HG03342 (cell line): Measurements from ENCODE around the gene MACIR.

Experiments used
- ATAC-seq: cut with Tn5 transposase; IDR thresholded peaks from one replicate; pipeline ENCODE4 v1.9.1; 2021; ENCODE audit warnings: mild to moderate bottlenecking, moderate library complexity; ENCODE audit not compliant: unreplicated experiment

Gene MACIR

GRCh38 chr5:103289024-103289423 is 30.5 kb downstream of the MACIR start:
- no peak for ATAC-seq

GRCh38 chr5:103290846-103291245 is 32.3 kb downstream of the MACIR start:
- no peak for ATAC-seq

GRCh38 chr5:103291606-103292005 is 33.0 kb downstream of the MACIR start:
- no peak for ATAC-seq

- no peak for ATAC-seq
Measured at GRCh38 chr5:103293099-103293498, 34.5 kb downstream of the MACIR start.

GRCh38 chr5:103293719-103294118 is 35.2 kb downstream of the MACIR start:
- ATAC-seq, result no peak

GRCh38 chr5:103294906-103295305 is 36.3 kb downstream of the MACIR start:
- ATAC-seq, result no peak

GRCh38 chr5:103295424-103295823 is 36.9 kb downstream of the MACIR start:
- no peak for ATAC-seq

GRCh38 chr5:103295871-103296270 is 37.3 kb downstream of the MACIR start:
- ATAC-seq, result no peak

GRCh38 chr5:103298117-103298516 is 39.6 kb downstream of the MACIR start:
- ATAC-seq, result no peak

- no peak for ATAC-seq
Measured at GRCh38 chr5:103298607-103299188, 40.1 kb downstream of the MACIR start.

- no peak for ATAC-seq
Measured at GRCh38 chr5:103305809-103306208, 47.2 kb downstream of the MACIR start.

- ATAC-seq, result no peak
Measured at GRCh38 chr5:103307470-103307869, 48.9 kb downstream of the MACIR start.

- no peak for ATAC-seq
Measured at GRCh38 chr5:103308774-103309173, 50.2 kb downstream of the MACIR start.

- no peak for ATAC-seq
Measured at GRCh38 chr5:103313056-103313455, 54.5 kb downstream of the MACIR start.

- ATAC-seq, result no peak
Measured at GRCh38 chr5:103315455-103315854, 56.9 kb downstream of the MACIR start.

- ATAC-seq, result no peak
Measured at GRCh38 chr5:103327451-103327850, 68.9 kb downstream of the MACIR start.

GRCh38 chr5:103327893-103328292 is 69.3 kb downstream of the MACIR start:
- no peak for ATAC-seq
